ENCODE data around the gene AMPD3. TPM values are rescaled to one million over a fixed set of nuclear protein-coding genes. Genes with fewer than 3 reads are reported as not detected.

Gene AMPD3
- total RNA-seq, 1 experiment from 2014 or later = 0.19 TPM

GRCh38 chr11:10502065-10502680 lies 47.1 kb downstream of the AMPD3 start:
- Histone ChIP-seq H3K36me3 (ENCODE audit: insufficient read depth, low read length, poor library complexity, severe bottlenecking) (no peaks in the 10 kb centered on the region), H3K9me3 (ENCODE audit: low read depth, low read length, poor library complexity, severe bottlenecking) (no peaks in the 10 kb centered on the region), H3K4me1 (ENCODE audit: insufficient read depth, low read length, poor library complexity, severe bottlenecking) (no peaks in the 10 kb centered on the region), H3K27ac (ENCODE audit: low read depth, low read length, poor library complexity, severe bottlenecking) (no peak overlapping the region), H3K27me3 (replicated peaks; ENCODE audit: insufficient read depth, low read depth, low read length, poor library complexity) (no peaks in the 10 kb centered on the region), H3K4me3 (ENCODE audit: low read depth, low read length, poor library complexity, severe bottlenecking) (no peak overlapping the region)
- TF ChIP-seq CTCF (conservative IDR thresholded peaks at IDR 0.05; ENCODE audit: low read depth, low read length) (no peak), EZH2 (IDR thresholded peaks at IDR 0.05; ENCODE audit: borderline replicate concordance, low read depth, low read length, poor library complexity, severe bottlenecking) (no peak)
- ChIA-PET POLR2A (ENCODE audit: low non-redundant PET) (no interaction called here), CTCF (no interaction called here)
- intact Hi-C loops (cut with micrococcal nuclease; ENCODE audit: unreplicated experiment) = no loop called here
- no peak for DNase-seq (ENCODE audit: low spot score)
- no TSS peak for BruUV-seq (replicated peaks)

DNA sequence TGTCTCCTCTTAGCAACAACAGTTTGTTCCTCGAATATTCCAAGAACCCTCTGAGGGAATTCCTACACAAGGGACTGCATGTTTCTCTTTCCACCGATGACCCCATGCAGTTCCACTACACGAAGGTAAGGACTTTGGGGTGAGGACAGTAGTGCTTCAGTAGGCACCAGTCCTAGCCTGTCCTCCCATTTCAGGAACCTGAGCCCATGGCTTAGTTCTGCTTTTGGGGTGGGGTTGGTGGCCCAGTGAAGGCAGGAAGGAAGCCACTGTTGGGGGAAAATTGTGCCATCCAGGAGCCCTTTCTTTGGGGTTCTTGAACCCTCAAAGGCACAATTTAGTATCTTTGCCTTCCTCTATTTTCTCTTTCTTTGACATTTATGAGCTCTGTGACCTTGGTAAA lies 47.7 kb downstream of the AMPD3 start:
- Histone ChIP-seq H3K27ac (ENCODE audit: low read depth, low read length, poor library complexity, severe bottlenecking) (no peak overlapping the region), H3K36me3 (ENCODE audit: insufficient read depth, low read length, poor library complexity, severe bottlenecking) (no peaks in the 10 kb centered on the region), H3K27me3 (replicated peaks; ENCODE audit: insufficient read depth, low read depth, low read length, poor library complexity) (no peaks in the 10 kb centered on the region), H3K4me3 (ENCODE audit: low read depth, low read length, poor library complexity, severe bottlenecking) (no peak overlapping the region), H3K9me3 (ENCODE audit: low read depth, low read length, poor library complexity, severe bottlenecking) (no peaks in the 10 kb centered on the region), H3K4me1 (ENCODE audit: insufficient read depth, low read length, poor library complexity, severe bottlenecking) (no peaks in the 10 kb centered on the region)
- no peak for DNase-seq (ENCODE audit: low spot score)
- BruUV-seq (replicated peaks) = no TSS peak
- CTCF ChIA-PET = no interaction called here
- POLR2A ChIA-PET (ENCODE audit: low non-redundant PET) = interaction anchor here (0.7 kb wide), 1 partner anchor 275 kb away, joined by 3 read pairs; no protein-coding TSS in a partner anchor
- TF ChIP-seq CTCF (conservative IDR thresholded peaks at IDR 0.05; ENCODE audit: low read depth, low read length) = no peak
- TF ChIP-seq EZH2 (IDR thresholded peaks at IDR 0.05; ENCODE audit: borderline replicate concordance, low read depth, low read length, poor library complexity, severe bottlenecking) = no peak
- intact Hi-C loops (cut with micrococcal nuclease; ENCODE audit: unreplicated experiment) = no loop called here

DNA sequence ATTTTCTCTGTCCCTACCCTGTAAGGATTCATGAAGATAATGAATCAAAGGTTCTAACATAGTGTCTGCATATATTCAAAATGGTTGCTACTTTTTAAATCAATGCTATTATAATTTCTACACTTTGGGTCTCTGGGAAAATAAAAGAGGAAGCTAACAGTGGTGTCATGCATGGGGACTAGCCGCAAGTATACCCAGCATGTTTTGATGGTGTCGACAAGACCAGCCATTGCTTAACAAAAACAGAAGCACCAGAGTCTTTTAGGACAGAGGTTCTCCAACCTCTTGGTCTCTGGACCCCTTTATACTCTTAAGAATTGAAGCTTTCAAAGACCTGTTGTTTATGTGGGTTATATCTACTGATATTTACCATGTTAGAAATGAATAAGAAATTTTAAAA lies 48.2 kb downstream of the AMPD3 start:
- no peaks in the 10 kb centered on the region for H3K27me3 ChIP-seq (replicated peaks; ENCODE audit: insufficient read depth, low read depth, low read length, poor library complexity)
- ChIA-PET CTCF (no interaction called here), POLR2A (ENCODE audit: low non-redundant PET) (interaction anchor here (0.7 kb wide), 1 partner anchor 275 kb away, joined by 3 read pairs; no protein-coding TSS in a partner anchor)
- no peak for DNase-seq (ENCODE audit: low spot score)
- no peaks in the 10 kb centered on the region for H3K9me3 ChIP-seq (ENCODE audit: low read depth, low read length, poor library complexity, severe bottlenecking)
- intact Hi-C loops (cut with micrococcal nuclease; ENCODE audit: unreplicated experiment) = no loop called here
- no peak overlapping the region for H3K27ac ChIP-seq (ENCODE audit: low read depth, low read length, poor library complexity, severe bottlenecking)
- no peak for TF ChIP-seq CTCF (conservative IDR thresholded peaks at IDR 0.05; ENCODE audit: low read depth, low read length)
- TF ChIP-seq EZH2 (IDR thresholded peaks at IDR 0.05; ENCODE audit: borderline replicate concordance, low read depth, low read length, poor library complexity, severe bottlenecking) = no peak
- no peak overlapping the region for H3K4me3 ChIP-seq (ENCODE audit: low read depth, low read length, poor library complexity, severe bottlenecking)
- no TSS peak for BruUV-seq (replicated peaks)
- no peaks in the 10 kb centered on the region for H3K4me1 ChIP-seq (ENCODE audit: insufficient read depth, low read length, poor library complexity, severe bottlenecking)
- no peaks in the 10 kb centered on the region for H3K36me3 ChIP-seq (ENCODE audit: insufficient read depth, low read length, poor library complexity, severe bottlenecking)
